CD4-positive, alpha-beta T cell (primary cell): ENCODE results near the gene PCLO. TPM values are rescaled to one million over a fixed set of nuclear protein-coding genes. Genes with fewer than 3 reads are reported as not detected.

ENCODE experiments used
- ATAC-seq: fragments of 200-7000 bp; cut with Tn5 transposase; one replicate; pipeline ENCODE4 v1.10.0; 2022; ENCODE audit warnings: mild to moderate bottlenecking; ENCODE audit not compliant: poor library complexity
- CTCF ChIA-PET: fragments of 350-600 bp; sonication (Branson Sonifier 250); formaldehyde crosslinking; loops from one replicate; lab custom pipeline; 2021; ENCODE audit warnings: antibody characterized with exemption, inconsistent platforms; lab: Charles Lee
- POLR2A ChIA-PET: fragments of 350-600 bp; sonication (Branson Sonifier 250); formaldehyde crosslinking; loops from one replicate; lab custom pipeline; 2021; ENCODE audit warnings: antibody characterized with exemption, inconsistent platforms; lab: Charles Lee
- DNase-seq, 14 experiments: peaks; one replicate each; pipeline ENCODE4 v3.0.0-alpha.2; 2013 to 2020; ENCODE audit warnings: mixed read lengths in 2 of 14
- H3K27ac ChIP-seq, 2 donors: one replicate each; pipeline versions ENCODE4 v1.5.1 to v1.7.0; 2013; ENCODE audit warnings: low read length in 2 of 2, low read depth in 1 of 2, mild to moderate bottlenecking in 1 of 2
- H3K27me3 ChIP-seq, 2 experiments: 1 replicate in 1 of 2; 2 replicates in 1 of 2; pipeline versions ENCODE4 v1.6.1 to v1.7.0; 2013; ENCODE audit warnings: low read length in 2 of 2, control low read depth in 1 of 2, mild to moderate bottlenecking in 1 of 2, moderate library complexity in 1 of 2; ENCODE audit not compliant: insufficient read depth in 2 of 2, control insufficient read depth in 1 of 2
- H3K36me3 ChIP-seq: one replicate; pipeline ENCODE4 v1.6.1; 2013; ENCODE audit warnings: low read length, control low read depth; ENCODE audit not compliant: insufficient read depth
- H3K4me1 ChIP-seq: one replicate; pipeline ENCODE4 v1.6.1; 2013; ENCODE audit warnings: low read length, control low read depth; ENCODE audit not compliant: insufficient read depth
- H3K4me3 ChIP-seq: one replicate; pipeline ENCODE4 v1.5.1; 2013; ENCODE audit warnings: mild to moderate bottlenecking, low read length, moderate library complexity
- H3K9me3 ChIP-seq, 2 experiments: 1 replicate in 1 of 2; 2 replicates in 1 of 2; pipeline versions ENCODE4 v1.6.1 to v1.7.0; 2013; ENCODE audit warnings: low read length in 2 of 2, mild to moderate bottlenecking in 2 of 2, control low read depth in 1 of 2, moderate library complexity in 1 of 2; ENCODE audit not compliant: control insufficient read depth in 1 of 2, insufficient read depth in 1 of 2
- H3K27ac Mint-ChIP-seq: one replicate; pipeline ENCODE4 v1.8.0; 2020; ENCODE audit warnings: mixed read lengths
- H3K27me3 Mint-ChIP-seq: one replicate; pipeline ENCODE4 v1.8.0; 2021; ENCODE audit warnings: mixed read lengths
- H3K36me3 Mint-ChIP-seq: one replicate; pipeline ENCODE4 v1.8.0; 2021; ENCODE audit warnings: low read depth, mixed read lengths
- H3K4me1 Mint-ChIP-seq: one replicate; pipeline ENCODE4 v1.8.0; 2021; ENCODE audit warnings: low read depth, mixed read lengths
- H3K4me3 Mint-ChIP-seq: one replicate; pipeline ENCODE4 v1.8.0; 2020; ENCODE audit warnings: mild to moderate bottlenecking, mixed read lengths
- H3K9me3 Mint-ChIP-seq: one replicate; pipeline ENCODE4 v1.8.0; 2020; ENCODE audit warnings: mixed read lengths
- intact Hi-C, 2 experiments: fragments of 100-400 bp; cut with DNase I in 1 of 2; cut with micrococcal nuclease in 1 of 2; formaldehyde crosslinking; loops; one replicate each; pipeline versions ENCODE4 v1.15.1 to v1.9.0; 2023 to 2025; cut with DNase I, micrococcal nuclease
- total RNA-seq, 174 experiments: library from RNA in 2 of 174; stranded (reverse) in 2 of 174; gene quantifications; one replicate each; pipeline ENCODE4 v1.2.3 and lab custom pipeline; 2021 to 2026
- TF ChIP-seq, protein P1 (sequence below): fragments of 200-600 bp; IDR thresholded peaks from one replicate; pipeline ENCODE4 v1.8.0; 2022; ENCODE audit warnings: antibody characterized with exemption, mild to moderate bottlenecking

The PCLO gene
- total RNA-seq, 2 experiments from 2014 or later, result not detected

DNA sequence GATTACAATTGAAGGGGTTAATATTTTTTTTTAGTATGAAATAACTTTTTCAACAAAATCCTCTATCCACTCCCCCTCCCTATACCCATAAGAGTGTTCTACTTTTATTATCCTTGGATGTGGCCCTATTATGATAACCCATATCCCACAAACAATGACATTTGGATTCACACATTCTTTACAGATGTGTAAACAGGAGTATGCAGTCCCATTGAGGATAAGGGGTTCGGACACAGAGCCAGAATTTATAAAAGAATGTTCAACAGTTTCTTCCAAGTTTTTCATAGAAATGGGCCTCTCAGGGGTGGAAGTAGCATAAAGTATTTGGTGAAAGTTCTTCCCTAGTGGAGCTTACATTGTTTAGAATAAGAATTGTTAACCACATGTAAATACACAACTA, 16.1 kb upstream of the PCLO start:
- intact Hi-C loops, result no loop called here
- no peaks in the 10 kb centered on the region for H3K4me1 Mint-ChIP-seq
- DNase-seq (no peak), ATAC-seq (no peak)
- H3K4me3 ChIP-seq, result no peak overlapping the region
- POLR2A ChIA-PET, result interaction anchor here (0.7 kb wide), 1 partner anchor 302 kb away, joined by 3 read pairs; no protein-coding TSS in a partner anchor
- TF ChIP-seq, protein P1, sequence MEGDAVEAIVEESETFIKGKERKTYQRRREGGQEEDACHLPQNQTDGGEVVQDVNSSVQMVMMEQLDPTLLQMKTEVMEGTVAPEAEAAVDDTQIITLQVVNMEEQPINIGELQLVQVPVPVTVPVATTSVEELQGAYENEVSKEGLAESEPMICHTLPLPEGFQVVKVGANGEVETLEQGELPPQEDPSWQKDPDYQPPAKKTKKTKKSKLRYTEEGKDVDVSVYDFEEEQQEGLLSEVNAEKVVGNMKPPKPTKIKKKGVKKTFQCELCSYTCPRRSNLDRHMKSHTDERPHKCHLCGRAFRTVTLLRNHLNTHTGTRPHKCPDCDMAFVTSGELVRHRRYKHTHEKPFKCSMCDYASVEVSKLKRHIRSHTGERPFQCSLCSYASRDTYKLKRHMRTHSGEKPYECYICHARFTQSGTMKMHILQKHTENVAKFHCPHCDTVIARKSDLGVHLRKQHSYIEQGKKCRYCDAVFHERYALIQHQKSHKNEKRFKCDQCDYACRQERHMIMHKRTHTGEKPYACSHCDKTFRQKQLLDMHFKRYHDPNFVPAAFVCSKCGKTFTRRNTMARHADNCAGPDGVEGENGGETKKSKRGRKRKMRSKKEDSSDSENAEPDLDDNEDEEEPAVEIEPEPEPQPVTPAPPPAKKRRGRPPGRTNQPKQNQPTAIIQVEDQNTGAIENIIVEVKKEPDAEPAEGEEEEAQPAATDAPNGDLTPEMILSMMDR, result no peak
- no peak overlapping the region for H3K4me3 Mint-ChIP-seq
- peaks cover 20% of the 10 kb centered on the region for H3K9me3 Mint-ChIP-seq
- no peak overlapping the region for H3K27ac Mint-ChIP-seq
- H3K9me3 ChIP-seq, result peaks cover 0 to 6% of the 10 kb centered on the region in 2 experiments
- H3K27me3 ChIP-seq, result no peaks in the 10 kb centered on the region
- H3K4me1 ChIP-seq, result no peaks in the 10 kb centered on the region
- H3K36me3 Mint-ChIP-seq, result no peaks in the 10 kb centered on the region
- no peaks in the 10 kb centered on the region for H3K27me3 Mint-ChIP-seq
- H3K27ac ChIP-seq, result no peak overlapping the region
- no peaks in the 10 kb centered on the region for H3K36me3 ChIP-seq
- CTCF ChIA-PET, result no interaction called here

DNA sequence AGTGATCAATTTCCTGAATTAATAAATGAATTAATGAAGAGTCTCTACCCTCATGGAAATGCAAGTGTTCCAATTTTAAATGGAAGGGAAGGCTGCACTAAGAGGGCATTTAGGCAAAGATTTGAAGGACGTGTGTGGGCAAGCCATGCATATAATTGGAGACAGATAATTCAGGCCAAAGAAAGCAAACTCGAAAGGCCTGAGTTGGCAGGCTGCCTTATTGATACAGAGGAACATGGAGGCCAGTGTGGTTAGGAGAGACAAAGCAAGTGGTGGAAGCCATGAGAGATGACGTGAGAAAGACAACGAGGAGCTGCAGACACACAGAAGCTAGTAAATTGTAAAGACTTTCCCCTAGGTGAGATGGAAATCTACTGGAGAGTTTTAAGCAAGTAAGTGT, 15.4 kb upstream of the PCLO start:
- intact Hi-C loops, result no loop called here

DNA sequence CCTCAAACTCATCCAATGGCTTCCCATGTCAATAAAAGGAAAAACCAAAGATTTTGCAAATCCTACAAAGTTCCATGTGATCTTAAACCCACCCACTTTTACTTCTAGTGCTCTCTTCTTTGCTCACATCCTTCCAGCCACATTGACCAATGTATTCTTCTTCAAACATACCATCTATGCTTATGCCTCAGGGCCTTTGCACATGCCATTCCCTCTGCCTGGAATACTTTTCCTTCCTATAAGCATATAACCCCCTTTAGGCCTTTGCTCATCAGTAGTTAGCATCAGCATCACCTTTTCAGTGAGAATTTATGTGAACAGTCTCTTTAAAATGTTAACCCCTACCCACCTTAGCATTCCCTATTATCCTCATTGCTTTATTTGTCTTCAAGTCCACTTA, 11.0 kb upstream of the PCLO start:
- no peak overlapping the region for H3K27ac Mint-ChIP-seq
- intact Hi-C loops, result no loop called here
- H3K27me3 Mint-ChIP-seq, result no peaks in the 10 kb centered on the region
- Histone ChIP-seq H3K9me3 (no peaks in the 10 kb centered on the region), H3K27me3 (no peaks in the 10 kb centered on the region), H3K27ac (no peak overlapping the region), H3K4me1 (no peaks in the 10 kb centered on the region), H3K36me3 (no peaks in the 10 kb centered on the region), H3K4me3 (no peak overlapping the region)
- no peaks in the 10 kb centered on the region for H3K36me3 Mint-ChIP-seq
- POLR2A ChIA-PET, result no interaction called here
- TF ChIP-seq, protein P1, result no peak
- CTCF ChIA-PET, result no interaction called here
- peaks cover 7% of the 10 kb centered on the region for H3K9me3 Mint-ChIP-seq
- no peak overlapping the region for H3K4me3 Mint-ChIP-seq
- no peak for DNase-seq
- ATAC-seq, result no peak
- H3K4me1 Mint-ChIP-seq, result no peaks in the 10 kb centered on the region

More for the DNA sequence above, 15.4 kb upstream of the PCLO start:
- no peak for ATAC-seq
- Histone ChIP-seq H3K27ac (no peak overlapping the region), H3K4me3 (no peak overlapping the region), H3K27me3 (no peaks in the 10 kb centered on the region), H3K9me3 (peaks cover 0 to 5% of the 10 kb centered on the region in 2 experiments), H3K36me3 (no peaks in the 10 kb centered on the region), H3K4me1 (no peaks in the 10 kb centered on the region)
- Mint-ChIP-seq H3K27me3 (no peaks in the 10 kb centered on the region), H3K27ac (no peak overlapping the region), H3K4me3 (no peak overlapping the region), H3K4me1 (no peaks in the 10 kb centered on the region), H3K36me3 (no peaks in the 10 kb centered on the region), H3K9me3 (peaks cover 14% of the 10 kb centered on the region)
- ChIA-PET POLR2A (no interaction called here), CTCF (no interaction called here)
- TF ChIP-seq, protein P1, result no peak
- no peak for DNase-seq
